Endothelial cell (in vitro differentiated cells): ENCODE data around the gene WDR59. TPM values are rescaled to one million over a fixed set of nuclear protein-coding genes. Genes with fewer than 3 reads are reported as not detected.

ENCODE experiments used
- DNase-seq: peaks from one replicate; pipeline ENCODE4 v3.0.0; 2021; ENCODE audit warnings: low spot score
- H3K27ac Mint-ChIP-seq: one replicate; pipeline ENCODE4 v1.8.0; 2021; ENCODE audit warnings: mixed read lengths, inconsistent platforms; ENCODE audit not compliant: unreplicated experiment
- H3K27me3 Mint-ChIP-seq: one replicate; pipeline ENCODE4 v1.8.0; 2021; ENCODE audit warnings: mild to moderate bottlenecking, moderate library complexity, mixed read lengths, inconsistent platforms; ENCODE audit not compliant: unreplicated experiment
- H3K36me3 Mint-ChIP-seq: one replicate; pipeline ENCODE4 v1.8.0; 2021; ENCODE audit warnings: mild to moderate bottlenecking, low read depth, mixed read lengths, inconsistent platforms; ENCODE audit not compliant: unreplicated experiment
- H3K4me1 Mint-ChIP-seq: one replicate; pipeline ENCODE4 v1.8.0; 2021; ENCODE audit warnings: mild to moderate bottlenecking, mixed read lengths, inconsistent platforms; ENCODE audit not compliant: unreplicated experiment
- H3K4me3 Mint-ChIP-seq: one replicate; pipeline ENCODE4 v1.8.0; 2021; ENCODE audit warnings: mild to moderate bottlenecking, mixed read lengths, inconsistent platforms; ENCODE audit not compliant: unreplicated experiment
- H3K9me3 Mint-ChIP-seq: one replicate; pipeline ENCODE4 v1.8.0; 2021; ENCODE audit warnings: mixed read lengths, inconsistent platforms; ENCODE audit not compliant: unreplicated experiment
- CTCF ChIP-seq: fragments of 200-600 bp; sonication (generic); IDR thresholded peaks from one replicate; pipeline ENCODE4 v1.5.0; 2021; ENCODE audit warnings: antibody characterized with exemption; ENCODE audit not compliant: unreplicated experiment
- total RNA-seq: library from RNA; stranded (reverse); fragmentation: NEBNext Ultra II Directional; extraction: Animal tissue kit (Norgen Biotek cat#: 25700); gene quantifications from one replicate; pipeline ENCODE4 v1.2.1, GENCODE V29; 2021; ENCODE audit not compliant: unreplicated experiment

Gene WDR59
- total RNA-seq, 1 donor from 2014 or later: 107 TPM

DNA sequence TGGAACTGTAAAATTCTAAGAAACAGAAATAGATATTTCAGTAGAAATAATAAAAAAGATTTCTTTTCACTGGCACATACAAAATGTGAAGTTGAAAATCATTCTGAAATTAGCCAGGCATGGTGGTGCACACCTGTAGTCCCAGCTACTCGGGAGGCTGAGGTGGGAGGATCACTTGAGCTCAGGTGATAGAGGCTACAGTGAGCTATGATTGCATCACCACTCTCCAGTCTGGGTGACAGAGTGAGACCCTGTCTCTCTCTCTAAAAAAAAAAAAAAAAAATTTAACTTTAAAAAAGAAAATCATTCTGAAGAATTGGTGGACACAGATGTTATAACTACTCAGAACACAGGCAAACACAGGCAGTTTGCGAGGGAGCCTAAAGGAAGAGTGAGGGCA lies 112.6 kb downstream of the WDR59 start:
- no peak for TF ChIP-seq CTCF
- no peak overlapping the region for H3K4me3 Mint-ChIP-seq
- peaks cover 14% of the 10 kb centered on the region for H3K36me3 Mint-ChIP-seq
- no peaks in the 10 kb centered on the region for H3K9me3 Mint-ChIP-seq
- peaks cover 29% of the 10 kb centered on the region for H3K4me1 Mint-ChIP-seq
- H3K27ac Mint-ChIP-seq: no peak overlapping the region
- no peak for DNase-seq
- H3K27me3 Mint-ChIP-seq: peaks cover 6% of the 10 kb centered on the region

GRCh38 chr16:74871608-74872007 lies 113.3 kb downstream of the WDR59 start:
- Mint-ChIP-seq H3K36me3 (peaks cover 14% of the 10 kb centered on the region), H3K4me3 (no peak overlapping the region), H3K9me3 (no peaks in the 10 kb centered on the region), H3K27ac (no peak overlapping the region), H3K27me3 (peaks cover 6% of the 10 kb centered on the region), H3K4me1 (peaks cover 29% of the 10 kb centered on the region)
- no peak for DNase-seq
- no peak for TF ChIP-seq CTCF

DNA sequence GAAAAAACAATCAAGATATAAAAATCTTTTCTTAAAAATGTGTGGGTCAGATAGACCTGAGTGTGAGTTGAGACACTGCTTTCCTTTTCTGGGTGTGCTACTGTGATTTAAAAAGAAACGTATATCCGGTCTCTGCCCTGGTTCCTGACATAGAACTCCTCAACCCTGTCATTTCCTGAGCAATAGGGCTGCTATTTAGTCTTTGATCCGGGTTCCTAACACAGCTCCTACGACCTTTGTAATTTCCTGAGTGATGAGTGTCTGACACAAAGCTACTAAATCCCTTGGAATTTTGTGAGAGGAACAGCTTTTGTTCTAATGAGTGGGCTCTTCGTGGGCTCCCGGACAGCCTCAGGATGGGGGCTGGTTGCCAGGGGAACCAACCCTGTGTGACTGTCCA lies 116.4 kb downstream of the WDR59 start:
- Mint-ChIP-seq H3K9me3 (no peaks in the 10 kb centered on the region), H3K36me3 (peaks cover 4% of the 10 kb centered on the region), H3K4me1 (peaks cover 23% of the 10 kb centered on the region), H3K27me3 (no peaks in the 10 kb centered on the region), H3K4me3 (no peak overlapping the region), H3K27ac (peak overlapping the region; percentile 84)
- DNase-seq: peak; percentile 12
- no peak for TF ChIP-seq CTCF

GRCh38 chr16:74868035-74868434 lies 116.9 kb downstream of the WDR59 start:
- TF ChIP-seq CTCF: no peak
- Mint-ChIP-seq H3K4me1 (peaks cover 23% of the 10 kb centered on the region), H3K27ac (peak overlapping the region; percentile 84), H3K4me3 (no peak overlapping the region), H3K27me3 (no peaks in the 10 kb centered on the region), H3K36me3 (peaks cover 4% of the 10 kb centered on the region), H3K9me3 (no peaks in the 10 kb centered on the region)
- DNase-seq: no peak

DNA sequence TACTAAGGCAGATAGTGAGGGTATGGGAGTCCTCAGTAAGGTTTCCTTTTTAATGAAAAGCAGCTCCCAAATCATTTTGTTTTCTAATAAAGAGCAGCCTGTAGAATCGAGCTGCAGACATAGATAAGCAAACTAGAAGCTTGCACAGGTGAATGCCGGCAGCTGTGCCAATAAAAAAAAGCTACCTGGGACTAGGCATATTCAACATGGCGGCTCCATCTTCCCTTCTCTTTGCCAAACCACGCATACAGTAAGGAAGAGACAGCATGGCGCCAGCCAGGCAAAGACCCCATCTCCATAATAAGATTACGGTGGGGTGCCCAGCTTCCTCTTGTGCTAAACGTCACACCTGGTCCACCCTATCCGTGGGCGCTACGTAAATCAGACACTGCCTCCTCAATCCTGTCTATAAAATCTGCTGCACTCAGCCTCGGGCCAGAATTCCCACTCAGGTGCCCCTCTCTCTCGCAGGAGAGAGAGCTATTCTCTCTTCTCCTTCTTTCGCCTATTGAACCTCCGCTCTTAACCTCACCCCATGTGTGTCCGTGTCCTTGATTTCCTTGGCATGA lies 117.6 kb downstream of the WDR59 start:
- TF ChIP-seq CTCF: no peak
- no peaks in the 10 kb centered on the region for H3K27me3 Mint-ChIP-seq
- DNase-seq: no peak
- peaks cover 23% of the 10 kb centered on the region for H3K4me1 Mint-ChIP-seq
- no peak overlapping the region for H3K27ac Mint-ChIP-seq
- no peak overlapping the region for H3K4me3 Mint-ChIP-seq
- peaks cover 4% of the 10 kb centered on the region for H3K36me3 Mint-ChIP-seq
- H3K9me3 Mint-ChIP-seq: no peaks in the 10 kb centered on the region
